Ectodermal cell (in vitro differentiated cells): ENCODE measurements around the gene ZFP91. TPM values are rescaled to one million over a fixed set of nuclear protein-coding genes. Genes with fewer than 3 reads are reported as not detected.

Experiments used
- H3K27ac ChIP-seq: 2 replicates; pipeline ENCODE4 v1.7.0; 2013; ENCODE audit warnings: mild to moderate bottlenecking, low read depth, low read length; ENCODE audit not compliant: insufficient read depth, poor library complexity, severe bottlenecking
- H3K27me3 ChIP-seq: 2 replicates; pipeline ENCODE4 v1.7.0; 2013; ENCODE audit warnings: mild to moderate bottlenecking, low read length; ENCODE audit not compliant: insufficient read depth, control insufficient read depth, poor library complexity, severe bottlenecking
- H3K36me3 ChIP-seq: one replicate; pipeline ENCODE4 v1.7.0; 2013; ENCODE audit warnings: low read length; ENCODE audit not compliant: control insufficient read depth, insufficient read depth
- H3K4me1 ChIP-seq: one replicate; pipeline ENCODE4 v1.7.0; 2013; ENCODE audit warnings: low read length; ENCODE audit not compliant: control insufficient read depth, insufficient read depth
- H3K4me3 ChIP-seq: 2 replicates; pipeline ENCODE4 v1.7.0; 2013; ENCODE audit warnings: low read depth, low read length, control low read depth; ENCODE audit not compliant: insufficient read depth
- H3K9me3 ChIP-seq: 2 replicates; pipeline ENCODE4 v1.7.0; 2013; ENCODE audit warnings: mild to moderate bottlenecking, low read length, moderate library complexity; ENCODE audit not compliant: control insufficient read depth
- WGBS, 2 experiments: methylation state at CpG; one replicate each; pipeline ENCODE4 v1.1.7; 2013; ENCODE audit warnings: missing lambda C conversion rate in 2 of 2; 5-methylcytosine and 5-hydroxymethylcytosine counted together
- polyA plus RNA-seq, 4 experiments: library from polyadenylated mRNA; stranded (reverse); fragments of 50-300 nt; gene quantifications; one replicate each; pipeline ENCODE4 v1.2.3, GENCODE V29; 2013

Gene ZFP91
- 48.7 TPM for polyA plus RNA-seq (2013, experiment 1 of 4)
- polyA plus RNA-seq (2013, experiment 2 of 4) = 47.8 TPM
- polyA plus RNA-seq (2013, experiment 3 of 4) = 36.0 TPM
- 38.9 TPM for polyA plus RNA-seq (2013, experiment 4 of 4)

- H3K36me3 ChIP-seq = no peaks in the 10 kb centered on the region
- H3K27ac ChIP-seq = peak within 1 kb of the TSS; percentile 99
- peaks cover 13% of the 10 kb centered on the region for H3K4me1 ChIP-seq
- WGBS, 2 experiments = 1% methylated on average over 40 to 50 of the region's 51 CpGs
- H3K27me3 ChIP-seq = no peaks in the 10 kb centered on the region
- H3K9me3 ChIP-seq = no peaks in the 10 kb centered on the region
- H3K4me3 ChIP-seq = peak within 1 kb of the TSS; percentile 87
Measured at GRCh38 chr11:58578635-58579191, at the start of gene ZFP91. ZFP91 (plus strand) TSS chr11:58579063; CDS start chr11:58579282, 219 bp downstream.

- Histone ChIP-seq H3K36me3 (peaks cover 3% of the 10 kb centered on the region), H3K9me3 (no peaks in the 10 kb centered on the region), H3K27me3 (no peaks in the 10 kb centered on the region), H3K27ac (no peak overlapping the region), H3K4me1 (no peaks in the 10 kb centered on the region), H3K4me3 (no peak overlapping the region)
- 91 to 92% methylated on average over 3 of the region's 3 CpGs for WGBS, 2 experiments
Measured at GRCh38 chr11:58530236-58530635, 48.6 kb upstream of the ZFP91 start.

GRCh38 chr11:58531865-58532341, 47.0 kb upstream of the ZFP91 start:
- H3K27ac ChIP-seq = no peak overlapping the region
- H3K36me3 ChIP-seq = peaks cover 3% of the 10 kb centered on the region
- no peaks in the 10 kb centered on the region for H3K27me3 ChIP-seq
- no peaks in the 10 kb centered on the region for H3K9me3 ChIP-seq
- H3K4me1 ChIP-seq = no peaks in the 10 kb centered on the region
- H3K4me3 ChIP-seq = no peak overlapping the region
- 93% methylated on average over 25 of the region's 25 CpGs for WGBS, 2 experiments

GRCh38 chr11:58546841-58547240, 32.0 kb upstream of the ZFP91 start:
- Histone ChIP-seq H3K36me3 (peaks cover 6% of the 10 kb centered on the region), H3K4me3 (no peak overlapping the region), H3K4me1 (peaks cover 7% of the 10 kb centered on the region), H3K9me3 (no peaks in the 10 kb centered on the region), H3K27me3 (no peaks in the 10 kb centered on the region), H3K27ac (no peak overlapping the region)
- WGBS, 2 experiments = 88 to 100% methylated on average over 1 of the region's 1 CpG

- H3K36me3 ChIP-seq = peaks cover 6% of the 10 kb centered on the region
- no peaks in the 10 kb centered on the region for H3K27me3 ChIP-seq
- no peak overlapping the region for H3K27ac ChIP-seq
- peaks cover 7% of the 10 kb centered on the region for H3K4me1 ChIP-seq
- H3K9me3 ChIP-seq = no peaks in the 10 kb centered on the region
- no peak overlapping the region for H3K4me3 ChIP-seq
- WGBS, 2 experiments = 92 to 95% methylated on average over 7 of the region's 7 CpGs
Measured at GRCh38 chr11:58549644-58550043, 29.2 kb upstream of the ZFP91 start.

- WGBS, 2 experiments = 33 to 81% methylated on average over 1 to 2 of the region's 2 CpGs
- no peaks in the 10 kb centered on the region for H3K9me3 ChIP-seq
- H3K27ac ChIP-seq = no peak overlapping the region
- H3K4me1 ChIP-seq = no peaks in the 10 kb centered on the region
- no peaks in the 10 kb centered on the region for H3K36me3 ChIP-seq
- no peaks in the 10 kb centered on the region for H3K27me3 ChIP-seq
- no peak overlapping the region for H3K4me3 ChIP-seq
Measured at GRCh38 chr11:58560842-58561241, 18.0 kb upstream of the ZFP91 start.

- H3K27ac ChIP-seq = no peak overlapping the region
- H3K27me3 ChIP-seq = no peaks in the 10 kb centered on the region
- 87 to 89% methylated on average over 2 of the region's 2 CpGs for WGBS, 2 experiments
- H3K36me3 ChIP-seq = no peaks in the 10 kb centered on the region
- no peak overlapping the region for H3K4me3 ChIP-seq
- H3K4me1 ChIP-seq = no peaks in the 10 kb centered on the region
- no peaks in the 10 kb centered on the region for H3K9me3 ChIP-seq
Measured at GRCh38 chr11:58561394-58562098, 17.3 kb upstream of the ZFP91 start.

GRCh38 chr11:58562375-58562800, 16.5 kb upstream of the ZFP91 start:
- no peaks in the 10 kb centered on the region for H3K36me3 ChIP-seq
- H3K9me3 ChIP-seq = no peaks in the 10 kb centered on the region
- H3K27ac ChIP-seq = no peak overlapping the region
- H3K4me3 ChIP-seq = no peak overlapping the region
- H3K4me1 ChIP-seq = no peaks in the 10 kb centered on the region
- H3K27me3 ChIP-seq = no peaks in the 10 kb centered on the region

GRCh38 chr11:58564231-58564630, 14.6 kb upstream of the ZFP91 start:
- no peak overlapping the region for H3K27ac ChIP-seq
- H3K4me1 ChIP-seq = no peaks in the 10 kb centered on the region
- H3K36me3 ChIP-seq = no peaks in the 10 kb centered on the region
- no peaks in the 10 kb centered on the region for H3K27me3 ChIP-seq
- H3K4me3 ChIP-seq = no peak overlapping the region
- H3K9me3 ChIP-seq = no peaks in the 10 kb centered on the region

- Histone ChIP-seq H3K9me3 (no peaks in the 10 kb centered on the region), H3K4me3 (no peak overlapping the region), H3K36me3 (no peaks in the 10 kb centered on the region), H3K4me1 (no peaks in the 10 kb centered on the region), H3K27ac (no peak overlapping the region), H3K27me3 (no peaks in the 10 kb centered on the region)
- 57 to 73% methylated on average over 3 to 4 of the region's 4 CpGs for WGBS, 2 experiments
Measured at GRCh38 chr11:58567889-58568512, 10.9 kb upstream of the ZFP91 start.
